Neural cell (in vitro differentiated cells): ENCODE measurements around the gene QSOX2. TPM values are rescaled to one million over a fixed set of nuclear protein-coding genes. Genes with fewer than 3 reads are reported as not detected.

ENCODE experiments used
- H2AFZ ChIP-seq: fragments of 200-600, 300-800 bp; sonication (generic), shearing (Covaris generic); 2 replicates; pipeline ENCODE4 v1.6.0; 2014; ENCODE audit warnings: low read depth, mild to moderate bottlenecking, antibody characterized with exemption, low read length, moderate library complexity
- H3F3A ChIP-seq: fragments of 200-600 bp; shearing (Covaris generic); 2 replicates; pipeline ENCODE4 v1.6.1; 2016; ENCODE audit warnings: mild to moderate bottlenecking, moderate library complexity, mixed read lengths, antibody characterized with exemption, low read length; ENCODE audit not compliant: insufficient read depth, poor library complexity, severe bottlenecking
- H3K27ac ChIP-seq: fragments of 200-600, 300-800 bp; sonication (generic), shearing (Covaris generic); 2 replicates; pipeline ENCODE4 v1.5.1; 2014; ENCODE audit warnings: mild to moderate bottlenecking, low read length, moderate library complexity
- H3K27me3 ChIP-seq: fragments of 300-800, 200-600 bp; sonication (generic), shearing (Covaris generic); 2 replicates; pipeline ENCODE4 v1.6.0; 2014; ENCODE audit warnings: mild to moderate bottlenecking, low read depth, low read length, moderate library complexity; ENCODE audit not compliant: insufficient read depth
- H3K36me3 ChIP-seq: fragments of 300-800, 200-600 bp; sonication (generic), shearing (Covaris generic); 2 replicates; pipeline ENCODE4 v1.5.1; 2014; ENCODE audit warnings: mild to moderate bottlenecking, antibody characterized with exemption, low read length, moderate library complexity; ENCODE audit not compliant: insufficient read depth
- H3K4me2 ChIP-seq: fragments of 300-800, 200-600 bp; sonication (generic), shearing (Covaris generic); 2 replicates; pipeline ENCODE4 v1.6.0; 2014; ENCODE audit warnings: mild to moderate bottlenecking, low read length
- H3K4me3 ChIP-seq: fragments of 300-800, 200-600 bp; sonication (generic), shearing (Covaris generic); 2 replicates; pipeline ENCODE4 v1.5.1; 2014; ENCODE audit warnings: mild to moderate bottlenecking, low read length, moderate library complexity
- H3K79me2 ChIP-seq: fragments of 200-600 bp; shearing (Covaris generic); replicated peaks from 2 replicates; pipeline ENCODE4 v1.6.0; 2014; ENCODE audit warnings: mild to moderate bottlenecking, low read length, moderate library complexity; ENCODE audit not compliant: insufficient read depth
- H3K9ac ChIP-seq: fragments of 300-800, 200-600 bp; sonication (generic), shearing (Covaris generic); 2 replicates; pipeline ENCODE4 v1.6.1; 2016; ENCODE audit warnings: mild to moderate bottlenecking, low read length, mixed read lengths
- H3K9me2 ChIP-seq: fragments of 200-600 bp; shearing (Covaris generic); 2 replicates; pipeline ENCODE4 v1.6.1; 2016; ENCODE audit warnings: mild to moderate bottlenecking, low read length, mixed read lengths; ENCODE audit not compliant: insufficient read depth
- H3K9me3 ChIP-seq: fragments of 200-600, 300-800 bp; sonication (generic), shearing (Covaris generic); 2 replicates; pipeline ENCODE4 v1.6.1; 2016; ENCODE audit warnings: mild to moderate bottlenecking, mixed run types, low read length, moderate library complexity, mixed read lengths
- H4K20me1 ChIP-seq: fragments of 200-600 bp; shearing (Covaris generic); 2 replicates; pipeline ENCODE4 v1.6.1; 2016; ENCODE audit warnings: mild to moderate bottlenecking, mixed run types; ENCODE audit not compliant: insufficient read depth
- CTCF ChIP-seq: fragments of 450-650 bp; IDR thresholded peaks from 2 replicates; pipeline ENCODE4 v1.5.1; 2014; ENCODE audit warnings: antibody characterized with exemption, mild to moderate bottlenecking, moderate library complexity; ENCODE audit not compliant: poor library complexity, severe bottlenecking
- EP300 ChIP-seq: fragments of 450-650 bp; conservative IDR thresholded peaks from 2 replicates; pipeline ENCODE4 v1.6.1; 2014; ENCODE audit warnings: antibody characterized with exemption, mild to moderate bottlenecking, moderate library complexity; ENCODE audit not compliant: poor library complexity, severe bottlenecking
- EZH2 ChIP-seq: fragments of 200-600, 300-800 bp; shearing (Covaris generic), sonication (generic); IDR thresholded peaks from 2 replicates; pipeline ENCODE4 v1.6.1; 2014; ENCODE audit warnings: antibody characterized with exemption, low read length, borderline replicate concordance, mild to moderate bottlenecking; ENCODE audit not compliant: insufficient read depth, poor library complexity, severe bottlenecking
- MXI1 ChIP-seq: fragments of 450-650 bp; conservative IDR thresholded peaks from 2 replicates; pipeline ENCODE4 v1.6.1; 2014; ENCODE audit warnings: antibody characterized with exemption, mild to moderate bottlenecking; ENCODE audit not compliant: poor library complexity, severe bottlenecking
- POLR2AphosphoS5 ChIP-seq: IDR thresholded peaks from 2 replicates; pipeline ENCODE4 v1.6.1; 2012
- RAD21 ChIP-seq: fragments of 450-650 bp; conservative IDR thresholded peaks from 2 replicates; pipeline ENCODE4 v1.6.1; 2014; ENCODE audit warnings: antibody characterized with exemption, mild to moderate bottlenecking, moderate library complexity
- REST ChIP-seq: IDR thresholded peaks from 2 replicates; pipeline ENCODE4 v1.6.1; 2012; ENCODE audit warnings: borderline replicate concordance
- SMC3 ChIP-seq: fragments of 450-650 bp; conservative IDR thresholded peaks from 2 replicates; pipeline ENCODE4 v1.6.1; 2014; ENCODE audit warnings: antibody characterized with exemption, mild to moderate bottlenecking, moderate library complexity; ENCODE audit not compliant: poor library complexity
- TAF1 ChIP-seq: IDR thresholded peaks from 2 replicates; pipeline ENCODE4 v1.6.1; 2012; ENCODE audit warnings: low read depth
- polyA plus RNA-seq: library from polyadenylated mRNA; depleted of rRNA; stranded (reverse); fragments of >200 nt; gene quantifications from 2 replicates; pipeline ENCODE4 v1.2.3, GENCODE V29; 2014

Gene QSOX2
- polyA plus RNA-seq, 1 donor from 2014 or later = 20.7 TPM

- no peak for TF ChIP-seq TAF1
These were observed 48.8 kb upstream of the QSOX2 start (continued) for GRCh38 chr9:136294437-136294836.

GRCh38 chr9:136293476-136294077 lies 48.0 kb upstream of the QSOX2 start:
- no peak overlapping the region for H3K4me2 ChIP-seq
- no peak overlapping the region for H3K4me3 ChIP-seq
- no peaks in the 10 kb centered on the region for H3K9me2 ChIP-seq
- no peak overlapping the region for H3K9ac ChIP-seq
- H2AFZ ChIP-seq = no peak overlapping the region
- no peaks in the 10 kb centered on the region for H4K20me1 ChIP-seq
- H3K36me3 ChIP-seq = no peaks in the 10 kb centered on the region
- no peaks in the 10 kb centered on the region for H3K9me3 ChIP-seq
- no peaks in the 10 kb centered on the region for H3K79me2 ChIP-seq
- H3F3A ChIP-seq = no peaks in the 10 kb centered on the region
- H3K27me3 ChIP-seq = no peaks in the 10 kb centered on the region
- TF ChIP-seq MXI1 (no peak), SMC3 (no peak), CTCF (no peak), EP300 (no peak), TAF1 (no peak), EZH2 (no peak), REST (no peak), POLR2AphosphoS5 (no peak), RAD21 (no peak)
- H3K27ac ChIP-seq = no peak overlapping the region

- Histone ChIP-seq H3K9me2 (no peaks in the 10 kb centered on the region), H3K4me2 (no peak overlapping the region), H3K27ac (no peak overlapping the region), H3K79me2 (no peaks in the 10 kb centered on the region), H3K4me3 (no peak overlapping the region), H2AFZ (no peak overlapping the region), H3F3A (no peaks in the 10 kb centered on the region), H3K9ac (no peak overlapping the region), H3K27me3 (no peaks in the 10 kb centered on the region), H3K36me3 (no peaks in the 10 kb centered on the region), H3K9me3 (no peaks in the 10 kb centered on the region), H4K20me1 (no peaks in the 10 kb centered on the region)
- TF ChIP-seq EZH2 = no peak
- TF ChIP-seq TAF1 = no peak
- TF ChIP-seq CTCF = no peak
- no peak for TF ChIP-seq POLR2AphosphoS5
- TF ChIP-seq EP300 = no peak
- no peak for TF ChIP-seq MXI1
- no peak for TF ChIP-seq RAD21
- TF ChIP-seq REST = no peak
- no peak for TF ChIP-seq SMC3
These were observed 47.2 kb upstream of the QSOX2 start for GRCh38 chr9:136292591-136293448.
